Skeletal muscle cell (primary cell): ENCODE data around the gene PTPRD.

Source experiments
- DNase-seq: peaks from one replicate; pipeline ENCODE4 v3.0.0-alpha.2; 2010; ENCODE audit warnings: low read depth
- H3K4me3 ChIP-seq: 2 replicates; pipeline ENCODE4 v1.5.1; 2011; ENCODE audit warnings: low read depth, mild to moderate bottlenecking, control low read depth, low read length, moderate library complexity

PTPRD gene

GRCh38 chr9:8879284-8879683 lies 1733.5 kb downstream of the PTPRD start:
- H3K4me3 ChIP-seq, result no peak overlapping the region
- no peak for DNase-seq

GRCh38 chr9:8877753-8878494 lies 1734.9 kb downstream of the PTPRD start:
- no peak for DNase-seq
- no peak overlapping the region for H3K4me3 ChIP-seq

- no peak for DNase-seq
- H3K4me3 ChIP-seq, result no peak overlapping the region
Observed at GRCh38 chr9:8876303-8876702, 1736.5 kb downstream of the PTPRD start.

- H3K4me3 ChIP-seq, result no peak overlapping the region
- DNase-seq, result no peak
Observed at GRCh38 chr9:8874482-8874881, 1738.3 kb downstream of the PTPRD start.

- no peak overlapping the region for H3K4me3 ChIP-seq
- no peak for DNase-seq
Observed at GRCh38 chr9:8872802-8873201, 1740.0 kb downstream of the PTPRD start.

GRCh38 chr9:8871796-8872445 lies 1740.9 kb downstream of the PTPRD start:
- no peak overlapping the region for H3K4me3 ChIP-seq
- DNase-seq, result no peak

GRCh38 chr9:8871396-8871795 lies 1741.4 kb downstream of the PTPRD start:
- DNase-seq, result no peak
- no peak overlapping the region for H3K4me3 ChIP-seq

GRCh38 chr9:8869812-8870211 lies 1743.0 kb downstream of the PTPRD start:
- DNase-seq, result no peak
- no peak overlapping the region for H3K4me3 ChIP-seq

GRCh38 chr9:8868632-8869031 lies 1744.2 kb downstream of the PTPRD start:
- peak; percentile 4 for DNase-seq
- H3K4me3 ChIP-seq, result no peak overlapping the region

GRCh38 chr9:8867148-8867547 lies 1745.7 kb downstream of the PTPRD start:
- no peak overlapping the region for H3K4me3 ChIP-seq
- no peak for DNase-seq

GRCh38 chr9:8864545-8864896 lies 1748.3 kb downstream of the PTPRD start:
- H3K4me3 ChIP-seq, result no peak overlapping the region

GRCh38 chr9:8863886-8864544 lies 1748.8 kb downstream of the PTPRD start:
- no peak overlapping the region for H3K4me3 ChIP-seq
- peak; percentile 7 for DNase-seq

More at GRCh38 chr9:8864545-8864896, 1748.3 kb downstream of the PTPRD start:
- DNase-seq, result no peak

- no peak overlapping the region for H3K4me3 ChIP-seq
- DNase-seq, result no peak
Observed at GRCh38 chr9:8863069-8863468, 1749.7 kb downstream of the PTPRD start.

GRCh38 chr9:8860925-8861324 lies 1751.9 kb downstream of the PTPRD start:
- peak; percentile 63 for DNase-seq
- H3K4me3 ChIP-seq, result no peak overlapping the region

- DNase-seq, result peak; percentile 11
- H3K4me3 ChIP-seq, result no peak overlapping the region
Observed at GRCh38 chr9:8860086-8860485, 1752.7 kb downstream of the PTPRD start.

GRCh38 chr9:8859416-8859815 lies 1753.4 kb downstream of the PTPRD start:
- no peak for DNase-seq
- H3K4me3 ChIP-seq, result no peak overlapping the region

- peak overlapping the region; percentile 63 for H3K4me3 ChIP-seq
- DNase-seq, result no peak
Observed at GRCh38 chr9:8858596-8859161, 1754.1 kb downstream of the PTPRD start.

GRCh38 chr9:8857926-8858595 lies 1754.7 kb downstream of the PTPRD start:
- peak overlapping the region; percentile 63 for H3K4me3 ChIP-seq
- no peak for DNase-seq

GRCh38 chr9:8857068-8857925 lies 1755.5 kb downstream of the PTPRD start:
- DNase-seq, result no peak
- peak overlapping the region; percentile 63 for H3K4me3 ChIP-seq
